OCI-LY3 (cell line): ENCODE results near the gene TEX14.

ENCODE experiments used
- CTCF ChIP-seq: fragments of 200-600, 300-600 bp; sonication (generic); IDR thresholded peaks from 2 replicates; pipeline ENCODE4 v1.5.1; 2014; ENCODE audit warnings: antibody characterized with exemption, low read length, low read depth
- EZH2phosphoT487 ChIP-seq: fragments of 200-600 bp; shearing (Covaris generic); IDR thresholded peaks from 2 replicates; pipeline ENCODE4 v1.6.1; 2018; ENCODE audit warnings: antibody characterized with exemption, mixed run types, low read depth

- TF ChIP-seq CTCF: no peak
- TF ChIP-seq EZH2phosphoT487: no peak
Measured at GRCh38 chr17:58639681-58640080, 52.2 kb downstream of the TEX14 start.
